Osteocyte (in vitro differentiated cells): ENCODE data around the gene SLC4A9. TPM values are rescaled to one million over a fixed set of nuclear protein-coding genes. Genes with fewer than 3 reads are reported as not detected.
A peak's percentile ranks its signal among the peaks of the same experiment; 100 is the strongest.

Experiments used
- DNase-seq: peaks from one replicate; pipeline ENCODE4 v3.0.0; 2021; ENCODE audit warnings: mixed read lengths; ENCODE audit not compliant: unreplicated experiment; ENCODE audit errors: extremely low spot score
- H3K27ac Mint-ChIP-seq: one replicate; pipeline ENCODE4 v1.8.0; 2021; ENCODE audit warnings: mild to moderate bottlenecking, mixed read lengths; ENCODE audit not compliant: unreplicated experiment
- H3K27me3 Mint-ChIP-seq: one replicate; pipeline ENCODE4 v1.8.0; 2021; ENCODE audit warnings: mixed read lengths; ENCODE audit not compliant: unreplicated experiment
- H3K36me3 Mint-ChIP-seq: one replicate; pipeline ENCODE4 v1.8.0; 2021; ENCODE audit warnings: mixed read lengths; ENCODE audit not compliant: unreplicated experiment
- H3K4me1 Mint-ChIP-seq: one replicate; pipeline ENCODE4 v1.8.0; 2021; ENCODE audit warnings: mixed read lengths; ENCODE audit not compliant: unreplicated experiment
- H3K4me3 Mint-ChIP-seq: one replicate; pipeline ENCODE4 v1.8.0; 2021; ENCODE audit warnings: mild to moderate bottlenecking, moderate library complexity, mixed read lengths; ENCODE audit not compliant: unreplicated experiment
- H3K9me3 Mint-ChIP-seq: one replicate; pipeline ENCODE4 v1.8.0; 2021; ENCODE audit warnings: mixed read lengths; ENCODE audit not compliant: unreplicated experiment
- CTCF ChIP-seq: fragments of 200-600 bp; sonication (generic); IDR thresholded peaks from 2 replicates; pipeline ENCODE4 v1.5.0; 2021; ENCODE audit warnings: antibody characterized with exemption, mild to moderate bottlenecking, moderate library complexity
- total RNA-seq: library from RNA; stranded (reverse); gene quantifications from 2 replicates; pipeline ENCODE4 v1.2.1, GENCODE V29; 2021

The SLC4A9 gene
- total RNA-seq, 1 donor from 2014 or later, result not detected

- Mint-ChIP-seq H3K27ac (no peak overlapping the region), H3K36me3 (peaks cover 2% of the 10 kb centered on the region), H3K9me3 (no peaks in the 10 kb centered on the region), H3K4me1 (peaks cover 24% of the 10 kb centered on the region), H3K27me3 (no peaks in the 10 kb centered on the region), H3K4me3 (no peak overlapping the region)
- DNase-seq, result peak; percentile 62
- TF ChIP-seq CTCF, result no peak
These were observed 40.2 kb downstream of the SLC4A9 start for GRCh38 chr5:140399979-140400729.

GRCh38 chr5:140400730-140401361 lies 40.9 kb downstream of the SLC4A9 start:
- Mint-ChIP-seq H3K4me1 (peaks cover 26% of the 10 kb centered on the region), H3K36me3 (peaks cover 3% of the 10 kb centered on the region), H3K9me3 (no peaks in the 10 kb centered on the region), H3K27me3 (no peaks in the 10 kb centered on the region), H3K27ac (no peak overlapping the region), H3K4me3 (no peak overlapping the region)
- TF ChIP-seq CTCF, result no peak
- peak; percentile 94 for DNase-seq

GRCh38 chr5:140401362-140402257 lies 41.6 kb downstream of the SLC4A9 start, which contains the start of gene ANKHD1:
Gene ANKHD1 (plus strand): TSS chr5:140401833. CDS start chr5:140401968, 135 bp downstream.
- no peak for TF ChIP-seq CTCF
- Mint-ChIP-seq H3K36me3 (peaks cover 3% of the 10 kb centered on the region), H3K9me3 (no peaks in the 10 kb centered on the region), H3K27ac (no peak within 1 kb of the TSS), H3K27me3 (no peaks in the 10 kb centered on the region), H3K4me1 (peaks cover 26% of the 10 kb centered on the region), H3K4me3 (no peak within 1 kb of the TSS)
- DNase-seq, result peak; percentile 99

- no peak overlapping the region for H3K27ac Mint-ChIP-seq
- H3K4me1 Mint-ChIP-seq, result peaks cover 26% of the 10 kb centered on the region
- DNase-seq, result peak; percentile 84
- no peaks in the 10 kb centered on the region for H3K27me3 Mint-ChIP-seq
- H3K36me3 Mint-ChIP-seq, result peaks cover 3% of the 10 kb centered on the region
- no peaks in the 10 kb centered on the region for H3K9me3 Mint-ChIP-seq
- TF ChIP-seq CTCF, result no peak
- H3K4me3 Mint-ChIP-seq, result no peak overlapping the region
These were observed 42.5 kb downstream of the SLC4A9 start for GRCh38 chr5:140402258-140403074.
